ENCODE measurements around the gene ACKR3. TPM values are rescaled to one million over a fixed set of nuclear protein-coding genes. Genes with fewer than 3 reads are reported as not detected.
A peak's percentile ranks its signal among the peaks of the same experiment; 100 is the strongest.

ACKR3 gene
- total RNA-seq, 1 donor from 2014 or later = 0.58 TPM

DNA sequence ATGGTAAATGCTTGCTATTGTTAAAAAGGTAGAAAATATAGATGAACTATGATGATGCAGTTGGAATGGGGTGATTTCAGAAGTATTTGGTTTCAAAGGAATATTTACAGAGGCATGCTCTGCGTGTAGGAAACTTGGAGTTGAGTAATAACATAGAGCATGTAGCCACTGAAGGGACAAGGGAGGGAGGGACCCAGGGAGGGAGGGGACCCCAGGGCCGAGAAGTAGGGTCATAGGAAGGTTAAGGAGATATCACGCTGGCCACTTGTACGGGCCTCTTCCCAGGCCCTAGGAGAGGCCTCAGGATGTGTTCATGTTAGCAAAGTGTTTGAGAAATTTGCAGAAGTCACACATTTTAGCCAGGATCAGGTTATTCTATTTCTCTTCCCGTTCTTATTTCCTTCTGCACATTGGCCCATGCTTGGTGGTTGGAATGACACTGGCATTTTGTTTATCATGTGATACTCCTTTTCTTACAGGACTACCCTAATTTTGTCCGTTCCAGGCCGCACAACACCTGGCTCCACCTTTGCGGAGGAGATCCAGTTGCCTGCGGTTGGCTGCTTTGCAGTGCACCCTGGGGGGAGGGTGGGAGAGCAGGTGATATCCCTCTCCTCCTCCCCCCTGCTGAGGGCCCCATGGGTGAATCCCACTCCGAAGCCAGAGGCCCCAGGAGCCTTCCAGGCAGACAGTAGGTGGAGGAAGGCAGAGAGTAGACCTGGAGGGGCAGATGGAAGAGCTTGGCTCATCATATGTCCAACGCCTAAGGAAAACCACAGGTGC is 16.9 kb upstream of the ACKR3 start:
- H3K27ac Mint-ChIP-seq = peak overlapping the region; percentile 18
- intact Hi-C loops (cut with micrococcal nuclease) = loop anchor here (2.0 kb wide), 1 partner anchor 14 kb away; no protein-coding TSS in a partner anchor
- H3K9me3 Mint-ChIP-seq = peaks cover 27% of the 10 kb centered on the region
- H3K27me3 Mint-ChIP-seq = no peaks in the 10 kb centered on the region
- peaks cover 59% of the 10 kb centered on the region for H3K4me1 Mint-ChIP-seq
- peaks cover 42% of the 10 kb centered on the region for H3K36me3 Mint-ChIP-seq (ENCODE audit: low read depth)
- H3K4me3 Mint-ChIP-seq = peak overlapping the region; percentile 20
- DNase-seq = no peak

DNA sequence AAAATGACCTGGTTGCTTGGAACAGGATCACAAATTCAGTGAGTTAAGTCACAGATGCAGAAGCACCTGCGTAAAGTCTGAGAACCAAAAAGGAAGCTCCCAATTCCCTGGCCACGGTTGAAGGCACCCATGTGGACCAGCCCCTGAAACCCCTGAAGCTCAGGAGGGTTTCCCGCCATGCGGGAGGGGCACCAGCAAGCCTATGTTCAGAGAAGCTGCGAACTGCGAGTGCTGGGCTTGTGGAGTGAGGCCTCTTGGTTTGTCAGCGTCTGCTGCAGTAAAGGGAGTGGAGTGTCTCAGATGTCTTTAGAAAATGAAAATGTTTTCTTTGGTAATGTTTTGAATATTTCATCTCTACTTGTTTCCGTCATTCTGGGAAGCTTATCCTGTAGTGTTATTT is 16.1 kb upstream of the ACKR3 start:
- H3K4me3 Mint-ChIP-seq = peak overlapping the region; percentile 21
- intact Hi-C loops (cut with micrococcal nuclease) = loop anchor here (2.0 kb wide), 1 partner anchor 15 kb away; no protein-coding TSS in a partner anchor
- H3K36me3 Mint-ChIP-seq (ENCODE audit: low read depth) = peaks cover 38% of the 10 kb centered on the region
- H3K4me1 Mint-ChIP-seq = peaks cover 56% of the 10 kb centered on the region
- H3K9me3 Mint-ChIP-seq = peaks cover 27% of the 10 kb centered on the region
- H3K27ac Mint-ChIP-seq = no peak overlapping the region
- H3K27me3 Mint-ChIP-seq = no peaks in the 10 kb centered on the region
- DNase-seq = no peak

DNA sequence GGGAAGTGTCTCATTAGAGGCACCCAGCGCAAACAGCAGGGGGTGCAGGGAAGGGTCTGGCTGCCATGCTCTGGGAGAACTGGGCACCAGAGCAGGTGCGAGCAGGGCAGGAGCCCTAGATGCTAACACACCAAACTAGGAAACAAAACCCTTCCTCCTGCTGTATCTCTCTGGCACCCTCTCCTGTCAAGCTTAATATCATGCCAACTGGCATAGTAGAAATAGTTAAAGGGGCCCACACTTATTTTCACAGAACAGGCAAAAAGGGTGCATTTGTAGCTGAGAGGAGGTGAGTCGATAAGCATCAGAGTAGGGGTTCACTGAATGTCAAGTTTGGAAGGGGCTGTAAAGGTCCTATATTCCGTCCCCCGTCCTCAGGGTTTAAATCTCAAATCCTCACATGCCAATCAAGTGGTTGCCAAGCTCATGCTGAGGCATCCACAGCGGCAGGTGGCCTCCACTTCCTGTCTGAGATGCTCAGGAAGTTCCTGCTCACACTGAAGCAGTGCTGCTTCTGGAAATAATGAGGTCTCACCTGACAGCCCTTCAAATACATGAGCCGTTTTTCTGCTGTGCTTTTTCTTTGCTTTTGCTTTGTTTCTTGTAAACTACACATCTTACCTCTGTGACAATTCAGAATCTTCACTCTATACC is 14.9 kb upstream of the ACKR3 start:
- Mint-ChIP-seq H3K4me1 (peaks cover 54% of the 10 kb centered on the region), H3K27ac (peak overlapping the region; percentile 53), H3K36me3 (ENCODE audit: low read depth) (peaks cover 35% of the 10 kb centered on the region), H3K27me3 (no peaks in the 10 kb centered on the region), H3K9me3 (peaks cover 22% of the 10 kb centered on the region), H3K4me3 (no peak overlapping the region)
- DNase-seq = peak; percentile 66
- intact Hi-C loops (cut with micrococcal nuclease) = no loop called here

DNA sequence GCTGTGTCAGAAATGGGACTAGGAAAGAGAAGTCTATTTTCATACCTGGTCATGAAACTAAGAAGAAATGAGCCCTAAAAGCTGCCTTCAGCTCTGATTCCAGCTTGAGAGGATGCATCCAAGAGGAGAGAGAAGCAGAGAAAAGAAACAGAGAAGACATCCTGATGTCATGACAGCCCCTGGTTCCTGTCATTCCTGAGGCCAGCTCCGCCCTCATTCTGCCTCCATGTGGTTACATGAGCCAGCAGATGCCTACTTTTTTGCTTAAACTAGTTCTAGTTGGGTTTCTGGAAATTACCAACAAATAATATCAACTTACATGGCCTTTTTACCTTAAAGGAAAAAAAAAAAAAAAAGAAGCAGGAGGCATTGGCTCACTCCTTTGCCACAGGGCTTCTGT is 14.1 kb upstream of the ACKR3 start:
- H3K36me3 Mint-ChIP-seq (ENCODE audit: low read depth) = peaks cover 34% of the 10 kb centered on the region
- H3K9me3 Mint-ChIP-seq = peaks cover 22% of the 10 kb centered on the region
- H3K4me1 Mint-ChIP-seq = peaks cover 49% of the 10 kb centered on the region
- no peaks in the 10 kb centered on the region for H3K27me3 Mint-ChIP-seq
- H3K27ac Mint-ChIP-seq = no peak overlapping the region
- intact Hi-C loops (cut with micrococcal nuclease) = no loop called here
- no peak for DNase-seq
- H3K4me3 Mint-ChIP-seq = no peak overlapping the region

DNA sequence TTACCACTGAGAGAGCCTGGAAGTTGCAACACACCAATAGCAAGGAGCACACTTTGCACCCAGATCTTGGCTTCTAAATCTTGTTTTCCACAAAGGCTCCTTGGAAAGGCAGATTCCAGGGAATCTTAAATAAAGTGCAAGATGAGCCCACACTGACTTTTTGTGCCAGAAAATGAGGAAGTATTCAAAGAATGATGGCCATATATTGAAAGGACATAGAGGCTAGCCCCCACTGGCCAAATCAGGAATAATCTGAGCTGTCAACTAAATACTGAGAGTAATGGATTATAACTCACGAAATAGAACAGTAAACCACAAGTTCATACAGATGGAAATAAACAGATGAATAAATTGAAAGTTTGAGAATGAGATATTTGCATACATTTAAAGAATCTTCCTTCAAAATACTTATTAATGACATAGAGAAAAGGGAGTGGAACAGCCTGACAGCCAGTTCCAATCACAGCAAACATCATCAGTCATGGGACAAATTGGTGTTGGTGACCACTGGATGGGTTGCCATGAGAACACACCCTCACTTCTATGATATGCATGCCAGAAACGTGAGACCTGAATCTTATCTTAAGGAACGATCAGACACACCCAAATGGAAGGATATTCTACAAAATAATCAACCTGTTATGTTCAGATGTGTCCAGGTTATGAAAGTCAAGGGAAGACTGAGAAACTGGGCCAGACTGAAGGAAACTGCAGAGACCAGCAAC is 12.2 kb upstream of the ACKR3 start:
- DNase-seq = no peak
- Mint-ChIP-seq H3K36me3 (ENCODE audit: low read depth) (peaks cover 40% of the 10 kb centered on the region), H3K4me1 (peaks cover 33% of the 10 kb centered on the region), H3K9me3 (peaks cover 17% of the 10 kb centered on the region), H3K27me3 (no peaks in the 10 kb centered on the region), H3K27ac (no peak overlapping the region), H3K4me3 (no peak overlapping the region)
- intact Hi-C loops (cut with micrococcal nuclease) = no loop called here

DNA sequence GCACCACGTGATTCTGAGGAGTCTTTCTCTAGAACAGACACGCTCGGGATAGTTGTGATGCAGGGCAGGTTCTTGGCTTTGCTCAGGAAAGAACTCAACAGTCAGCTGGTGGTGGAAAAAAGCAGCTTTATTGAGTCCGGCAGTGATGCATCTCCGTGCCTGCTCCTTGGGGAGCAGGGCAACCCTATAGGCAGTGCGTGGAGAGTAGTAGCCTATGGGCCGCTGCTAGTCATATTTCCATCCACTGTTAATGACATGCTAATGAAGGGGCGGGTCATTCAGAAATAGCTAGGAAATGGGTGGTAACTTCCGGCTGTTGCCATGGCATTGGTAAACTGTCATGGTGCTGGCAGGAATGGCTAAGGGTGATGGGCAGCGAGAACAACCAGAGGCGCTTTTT is 11.6 kb upstream of the ACKR3 start:
- H3K36me3 Mint-ChIP-seq (ENCODE audit: low read depth) = peaks cover 41% of the 10 kb centered on the region
- DNase-seq = no peak
- H3K27me3 Mint-ChIP-seq = no peaks in the 10 kb centered on the region
- H3K27ac Mint-ChIP-seq = no peak overlapping the region
- H3K4me1 Mint-ChIP-seq = peaks cover 32% of the 10 kb centered on the region
- H3K9me3 Mint-ChIP-seq = peaks cover 17% of the 10 kb centered on the region
- no peak overlapping the region for H3K4me3 Mint-ChIP-seq
- intact Hi-C loops (cut with micrococcal nuclease) = no loop called here

DNA sequence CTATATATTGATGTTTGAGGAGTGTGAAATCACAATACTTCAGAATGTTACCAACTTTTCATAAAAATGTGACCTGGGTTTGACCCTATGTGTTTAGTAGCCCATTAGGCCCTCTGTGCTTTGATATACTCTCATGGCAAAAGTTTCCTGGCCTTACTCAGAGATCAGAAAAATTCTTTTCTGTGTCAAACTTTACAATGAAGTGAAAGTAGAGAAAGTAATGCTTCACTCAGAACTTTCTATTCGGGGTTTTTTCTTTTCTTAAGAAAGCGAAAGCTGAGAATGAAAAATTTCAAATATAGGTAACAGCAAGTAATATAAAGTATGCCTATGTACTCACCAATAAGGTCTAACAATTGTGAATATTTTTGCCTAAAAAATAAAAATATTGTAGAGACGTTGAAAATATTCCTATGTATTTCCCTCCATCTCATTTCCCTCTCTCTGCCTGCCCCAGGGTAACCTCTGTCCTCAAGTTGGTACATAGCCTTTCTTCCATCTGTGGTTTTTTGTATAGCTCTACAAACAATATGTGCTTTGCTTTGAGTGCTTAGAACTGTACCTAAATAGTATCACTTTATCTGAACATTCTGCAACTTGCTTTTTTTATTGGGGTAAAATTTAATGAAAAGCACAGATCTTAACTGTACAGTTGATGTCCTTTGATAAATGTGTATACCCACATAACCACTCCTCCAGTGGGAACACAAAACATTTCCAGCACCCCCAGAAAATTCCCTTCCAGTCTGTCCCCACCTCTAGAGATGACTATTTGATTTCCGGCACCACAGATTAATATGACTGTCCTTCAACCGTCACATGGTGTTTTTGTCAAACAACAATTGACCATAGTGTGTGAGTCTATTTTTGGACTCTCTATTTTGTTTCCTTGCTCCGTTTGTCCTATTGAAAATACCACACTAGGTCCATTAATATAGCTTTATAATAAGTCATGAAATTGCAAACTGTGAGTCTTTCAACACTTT is 10.3 kb upstream of the ACKR3 start:
- H3K36me3 Mint-ChIP-seq (ENCODE audit: low read depth) = peaks cover 31% of the 10 kb centered on the region
- DNase-seq = no peak
- intact Hi-C loops (cut with micrococcal nuclease) = no loop called here
- H3K27ac Mint-ChIP-seq = no peak overlapping the region
- H3K9me3 Mint-ChIP-seq = peaks cover 10% of the 10 kb centered on the region
- no peak overlapping the region for H3K4me3 Mint-ChIP-seq
- peaks cover 28% of the 10 kb centered on the region for H3K4me1 Mint-ChIP-seq
- H3K27me3 Mint-ChIP-seq = no peaks in the 10 kb centered on the region

DNA sequence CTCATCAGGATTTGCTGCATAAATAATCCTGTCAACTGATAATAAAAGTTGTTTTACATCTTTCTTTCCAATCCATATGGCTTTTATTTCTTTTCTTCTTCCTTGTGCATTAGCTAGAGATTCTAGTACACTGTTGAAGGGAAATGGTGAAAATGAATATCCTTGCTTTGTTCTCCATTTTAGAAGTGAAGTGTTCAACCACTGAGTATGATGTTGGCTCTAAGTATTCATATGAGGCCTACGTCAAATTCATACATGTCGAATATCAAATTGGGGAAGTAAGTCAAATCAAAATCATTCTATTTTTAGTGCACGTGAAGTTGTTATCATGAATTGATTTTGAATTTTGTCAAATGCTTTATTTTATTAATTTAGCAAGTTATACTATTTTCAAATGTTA is 7.8 kb upstream of the ACKR3 start:
- Mint-ChIP-seq H3K9me3 (no peaks in the 10 kb centered on the region), H3K27me3 (peaks cover 5% of the 10 kb centered on the region), H3K4me1 (peaks cover 14% of the 10 kb centered on the region), H3K27ac (no peak overlapping the region), H3K36me3 (ENCODE audit: low read depth) (peaks cover 18% of the 10 kb centered on the region), H3K4me3 (no peak overlapping the region)
- intact Hi-C loops (cut with micrococcal nuclease) = no loop called here
- DNase-seq = no peak

DNA sequence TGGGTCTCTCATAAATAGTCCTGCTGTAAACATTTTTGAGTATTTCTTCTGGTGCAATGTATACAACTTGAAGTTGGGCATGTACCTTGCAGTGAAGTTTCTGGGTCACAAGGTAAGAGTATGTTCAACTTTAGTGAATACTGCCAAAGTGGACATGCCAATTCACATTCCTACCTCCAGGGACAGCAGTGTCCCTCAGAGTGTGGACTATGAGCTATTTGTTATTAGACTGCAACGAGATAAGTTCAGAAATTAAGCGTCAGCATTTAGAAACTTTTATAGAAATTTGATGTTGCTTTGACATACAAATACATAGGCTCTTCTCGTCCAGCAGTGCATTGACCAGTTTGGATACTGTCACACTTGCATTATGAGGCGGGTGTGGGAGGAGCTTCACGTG is 7.2 kb upstream of the ACKR3 start:
- Mint-ChIP-seq H3K27me3 (peaks cover 5% of the 10 kb centered on the region), H3K4me1 (peaks cover 11% of the 10 kb centered on the region), H3K4me3 (no peak overlapping the region), H3K9me3 (no peaks in the 10 kb centered on the region), H3K27ac (no peak overlapping the region), H3K36me3 (ENCODE audit: low read depth) (peaks cover 18% of the 10 kb centered on the region)
- intact Hi-C loops (cut with micrococcal nuclease) = no loop called here
- no peak for DNase-seq

DNA sequence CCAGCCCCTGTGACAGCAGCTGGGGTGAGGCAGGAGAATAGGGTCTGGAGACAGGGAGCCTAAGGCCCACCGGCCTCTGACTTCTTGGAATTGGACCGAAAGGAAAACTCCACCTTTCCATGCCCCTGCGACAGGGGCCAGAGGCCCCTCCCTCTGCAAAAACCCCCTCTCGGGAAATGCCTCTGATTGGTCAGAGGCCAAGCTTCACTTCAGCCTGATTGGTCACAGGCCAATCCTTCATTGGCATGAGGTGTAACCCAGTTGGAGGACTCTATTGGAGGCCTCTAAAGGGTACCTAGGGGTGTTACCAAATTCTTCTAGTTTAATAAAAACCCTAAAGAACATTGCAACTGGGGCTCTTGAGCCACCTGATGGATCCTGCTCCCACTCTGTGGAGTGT is 5.7 kb upstream of the ACKR3 start:
- peaks cover 13% of the 10 kb centered on the region for H3K4me1 Mint-ChIP-seq
- no peak for DNase-seq
- no peaks in the 10 kb centered on the region for H3K9me3 Mint-ChIP-seq
- no peak overlapping the region for H3K4me3 Mint-ChIP-seq
- H3K27ac Mint-ChIP-seq = no peak overlapping the region
- peaks cover 5% of the 10 kb centered on the region for H3K27me3 Mint-ChIP-seq
- peaks cover 18% of the 10 kb centered on the region for H3K36me3 Mint-ChIP-seq (ENCODE audit: low read depth)
- intact Hi-C loops (cut with micrococcal nuclease) = no loop called here

DNA sequence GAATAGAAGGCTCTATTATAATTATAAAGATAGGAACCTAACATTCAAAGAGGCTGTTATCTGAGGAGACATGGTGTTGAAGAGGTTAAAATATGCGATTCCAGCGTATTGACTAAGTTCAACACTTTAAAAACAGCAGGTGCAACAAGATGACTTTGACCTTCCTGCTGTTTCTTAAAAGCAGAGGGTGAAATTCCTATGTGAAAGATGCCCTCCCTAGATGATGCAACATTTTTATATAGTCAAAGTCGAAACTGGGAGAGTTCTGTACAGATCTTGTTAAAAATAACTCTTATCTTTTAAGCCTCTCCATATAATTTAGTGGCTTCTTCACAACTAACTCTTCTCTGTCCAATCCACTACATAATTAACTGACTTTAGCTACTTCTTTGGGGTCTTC is 4.4 kb upstream of the ACKR3 start:
- H3K27ac Mint-ChIP-seq = no peak overlapping the region
- peaks cover 14% of the 10 kb centered on the region for H3K4me1 Mint-ChIP-seq
- intact Hi-C loops (cut with micrococcal nuclease) = loop anchor here (5.0 kb wide), 1 partner anchor 507 kb away; no protein-coding TSS in a partner anchor
- peaks cover 8% of the 10 kb centered on the region for H3K27me3 Mint-ChIP-seq
- no peak for DNase-seq
- H3K4me3 Mint-ChIP-seq = no peak overlapping the region
- peaks cover 18% of the 10 kb centered on the region for H3K36me3 Mint-ChIP-seq (ENCODE audit: low read depth)
- no peaks in the 10 kb centered on the region for H3K9me3 Mint-ChIP-seq

DNA sequence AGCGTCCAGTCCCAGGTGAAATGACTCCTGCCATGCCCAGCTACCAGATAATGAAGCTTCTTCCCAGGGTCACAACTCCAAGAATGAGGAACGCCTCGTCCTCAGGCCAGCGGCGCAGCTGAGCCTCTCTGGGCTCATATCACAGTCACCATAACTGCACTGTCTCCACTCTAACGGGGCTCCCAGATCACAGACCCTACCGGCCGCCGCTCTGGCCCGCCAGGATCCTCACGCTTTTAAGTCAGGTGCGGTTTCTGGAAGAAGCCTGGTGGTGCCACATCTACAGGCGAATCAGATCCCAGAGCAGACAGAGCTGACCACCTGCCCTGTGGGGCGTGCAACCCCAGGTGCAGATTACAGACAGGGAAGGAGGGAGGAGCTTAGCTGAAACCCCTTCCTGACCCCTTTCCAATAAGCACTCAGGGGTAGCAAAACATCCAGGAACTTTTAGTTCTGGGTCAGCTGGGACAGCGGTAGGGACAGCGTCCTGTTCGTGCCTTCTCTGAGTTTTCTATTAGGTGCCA is 3.7 kb upstream of the ACKR3 start:
- no peaks in the 10 kb centered on the region for H3K9me3 Mint-ChIP-seq
- H3K36me3 Mint-ChIP-seq (ENCODE audit: low read depth) = peaks cover 15% of the 10 kb centered on the region
- no peak for DNase-seq
- no peak overlapping the region for H3K4me3 Mint-ChIP-seq
- peaks cover 17% of the 10 kb centered on the region for H3K4me1 Mint-ChIP-seq
- H3K27me3 Mint-ChIP-seq = peaks cover 11% of the 10 kb centered on the region
- intact Hi-C loops (cut with micrococcal nuclease) = loop anchor here (5.0 kb wide), 1 partner anchor 506 kb away; no protein-coding TSS in a partner anchor
- H3K27ac Mint-ChIP-seq = no peak overlapping the region

DNA sequence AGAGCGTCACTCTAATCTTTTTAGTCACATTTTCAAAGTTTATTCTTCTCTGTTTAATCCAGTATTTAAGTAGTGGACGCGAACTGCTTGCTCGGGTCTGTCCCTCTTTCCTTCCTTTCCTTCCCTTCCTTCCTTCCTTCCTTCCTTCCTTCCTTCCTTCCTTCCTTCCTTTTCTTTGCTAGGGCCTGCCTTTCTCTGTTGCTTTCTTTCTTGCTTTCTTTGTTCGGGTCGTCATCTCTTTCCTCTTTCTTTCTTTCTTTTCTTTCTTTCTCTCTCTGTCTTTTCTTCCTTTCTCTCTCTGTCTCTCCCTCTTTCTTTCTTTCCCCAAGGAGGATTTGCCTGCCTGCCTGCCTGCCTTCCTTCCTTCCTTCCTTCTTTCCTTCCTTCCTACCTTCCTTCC is 3.0 kb upstream of the ACKR3 start:
- intact Hi-C loops (cut with micrococcal nuclease) = loop anchor here (5.0 kb wide), 1 partner anchor 506 kb away; no protein-coding TSS in a partner anchor
- no peak overlapping the region for H3K27ac Mint-ChIP-seq
- no peaks in the 10 kb centered on the region for H3K9me3 Mint-ChIP-seq
- peaks cover 11% of the 10 kb centered on the region for H3K27me3 Mint-ChIP-seq
- H3K36me3 Mint-ChIP-seq (ENCODE audit: low read depth) = peaks cover 12% of the 10 kb centered on the region
- DNase-seq = no peak
- peaks cover 17% of the 10 kb centered on the region for H3K4me1 Mint-ChIP-seq
- no peak overlapping the region for H3K4me3 Mint-ChIP-seq

Data from activated CD4-positive, alpha-beta T cell treated with anti-CD3 and anti-CD28 coated beads, Interleukin-2, amount 10 ng/mL, durations not matched to agents 24 days and 14 days (primary cell).